Measurements from ENCODE around the gene LARP4B.

DNA sequence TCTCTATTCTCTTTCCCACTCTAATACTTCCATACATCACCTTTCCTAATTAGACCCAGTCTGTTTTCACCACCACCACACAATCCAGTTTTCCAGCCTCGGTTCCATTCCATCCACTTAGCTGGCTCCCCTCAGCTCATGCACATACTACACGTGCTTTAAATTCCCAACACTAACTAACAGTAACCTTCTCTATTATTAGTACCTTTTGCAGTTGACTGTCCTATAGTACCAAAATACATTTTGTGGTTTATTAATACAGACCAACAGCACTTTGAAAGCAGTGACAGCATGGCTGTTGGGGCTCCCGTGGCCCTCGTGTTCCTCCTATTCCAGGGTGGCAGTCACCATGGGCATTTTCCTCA is 64.9 kb downstream of the LARP4B start:
- TF ChIP-seq CTCF (IDR thresholded peaks at IDR 0.05) (no peak), REST (IDR thresholded peaks at IDR 0.05) (no peak), FOXS1 (CRISPR knock-in tag; IDR thresholded peaks at IDR 0.05) (no peak), CHD2 (IDR thresholded peaks at IDR 0.05; ENCODE audit: low read length, partially characterized antibody) (no peak), RAD21 (conservative IDR thresholded peaks at IDR 0.05 in 1 of 2, IDR thresholded peaks at IDR 0.05 in 1 of 2) (no peak), PHF8 (IDR thresholded peaks at IDR 0.05; ENCODE audit: borderline replicate concordance, low read depth) (no peak), BCL3 (IDR thresholded peaks at IDR 0.05) (no peak), ESRRA (IDR thresholded peaks at IDR 0.05; ENCODE audit: borderline replicate concordance, low read length) (no peak), HMGXB4 (CRISPR knock-in tag; IDR thresholded peaks at IDR 0.05; ENCODE audit: borderline replicate concordance) (no peak), SMC3 (IDR thresholded peaks at IDR 0.05) (no peak), FOSB (CRISPR knock-in tag; IDR thresholded peaks at IDR 0.05) (no peak), RNF2 (IDR thresholded peaks at IDR 0.05; ENCODE audit: borderline replicate concordance, low read depth) (no peak)
- TF ChIP-seq, protein P1, sequence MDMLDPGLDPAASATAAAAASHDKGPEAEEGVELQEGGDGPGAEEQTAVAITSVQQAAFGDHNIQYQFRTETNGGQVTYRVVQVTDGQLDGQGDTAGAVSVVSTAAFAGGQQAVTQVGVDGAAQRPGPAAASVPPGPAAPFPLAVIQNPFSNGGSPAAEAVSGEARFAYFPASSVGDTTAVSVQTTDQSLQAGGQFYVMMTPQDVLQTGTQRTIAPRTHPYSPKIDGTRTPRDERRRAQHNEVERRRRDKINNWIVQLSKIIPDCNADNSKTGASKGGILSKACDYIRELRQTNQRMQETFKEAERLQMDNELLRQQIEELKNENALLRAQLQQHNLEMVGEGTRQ (IDR thresholded peaks at IDR 0.05): no peak

Data from A549 (cell line).